ENCODE results near the gene LCN12.

Gene LCN12

GRCh38 chr9:136951541-136952320 lies at the start of gene LCN12:
Gene LCN12, plus strand, starts transcription at chr9:136952273. Its CDS starts 55 bp downstream, at chr9:136952328.
- no peak for DNase-seq

GRCh38 chr9:136903041-136903554 lies 49.0 kb upstream of the LCN12 start:
- DNase-seq = no peak

- DNase-seq = no peak
These were observed 45.8 kb upstream of the LCN12 start for GRCh38 chr9:136906266-136906665.

- DNase-seq = no peak
These were observed 44.8 kb upstream of the LCN12 start for GRCh38 chr9:136907011-136907914.

- DNase-seq = no peak
These were observed 41.7 kb upstream of the LCN12 start for GRCh38 chr9:136910197-136910900.

GRCh38 chr9:136910901-136911245 lies 41.2 kb upstream of the LCN12 start:
- no peak for DNase-seq

GRCh38 chr9:136913701-136914438 lies 38.2 kb upstream of the LCN12 start:
- no peak for DNase-seq

GRCh38 chr9:136915632-136916329 lies 36.3 kb upstream of the LCN12 start:
- no peak for DNase-seq

GRCh38 chr9:136916330-136917184 lies 35.5 kb upstream of the LCN12 start:
- DNase-seq = no peak

GRCh38 chr9:136917902-136918301 lies 34.2 kb upstream of the LCN12 start:
- no peak for DNase-seq

- no peak for DNase-seq
These were observed 32.0 kb upstream of the LCN12 start for GRCh38 chr9:136920069-136920468.

- DNase-seq = no peak
These were observed 31.3 kb upstream of the LCN12 start for GRCh38 chr9:136920734-136921231.

- no peak for DNase-seq
These were observed 30.8 kb upstream of the LCN12 start for GRCh38 chr9:136921307-136921706.

- no peak for DNase-seq
These were observed 30.4 kb upstream of the LCN12 start for GRCh38 chr9:136921718-136922117.

GRCh38 chr9:136922540-136922939 lies 29.5 kb upstream of the LCN12 start:
- no peak for DNase-seq

- no peak for DNase-seq
These were observed 28.2 kb upstream of the LCN12 start for GRCh38 chr9:136923881-136924280.

- no peak for DNase-seq
These were observed 26.5 kb upstream of the LCN12 start for GRCh38 chr9:136925414-136926153.

GRCh38 chr9:136926154-136926704 lies 25.8 kb upstream of the LCN12 start:
- DNase-seq = no peak

GRCh38 chr9:136926749-136927148 lies 25.3 kb upstream of the LCN12 start:
- DNase-seq = no peak
